Stomach (tissue), 9 donors: ENCODE data around the gene HELZ. TPM values are rescaled to one million over a fixed set of nuclear protein-coding genes. Genes with fewer than 3 reads are reported as not detected.

ENCODE experiments used
- DNase-seq, 2 donors: peaks; one replicate each; pipeline versions ENCODE4 v3.0.0 to v3.0.0-alpha.2; 2013 to 2019
- H3K27ac ChIP-seq, 5 donors: fragments of 200-600 bp in 4 of 5; sonication (generic) in 4 of 5; one replicate each; pipeline ENCODE4 v1.5.1; 2013 to 2019; ENCODE audit warnings: mild to moderate bottlenecking in 1 of 5, moderate library complexity in 1 of 5
- H3K27me3 ChIP-seq, 3 donors: fragments of 200-600 bp; sonication (generic); one replicate each; pipeline ENCODE4 v1.5.1; 2017 to 2019; ENCODE audit warnings: mixed run types in 1 of 3
- H3K36me3 ChIP-seq, 4 donors: fragments of 200-600 bp; sonication (generic); 1 replicate in 3 of 4; 2 replicates in 1 of 4; pipeline ENCODE4 v1.5.1; 2016 to 2019
- H3K4me1 ChIP-seq, 4 donors: fragments of 200-600 bp; sonication (generic); one replicate each; pipeline ENCODE4 v1.5.1; 2016 to 2019
- H3K4me3 ChIP-seq, 4 donors: fragments of 200-600 bp; sonication (generic) in 3 of 4; one replicate each; pipeline ENCODE4 v1.5.1; 2016 to 2019; ENCODE audit warnings: mild to moderate bottlenecking in 1 of 4
- H3K9me3 ChIP-seq, 4 donors: fragments of 200-600 bp; sonication (generic); one replicate each; pipeline ENCODE4 v1.5.1; 2016 to 2019
- CTCF ChIP-seq, 7 experiments: fragments of 450-650 bp in 4 of 7; fragments of 200-600 bp in 3 of 7; sonication (generic) in 3 of 7; IDR thresholded peaks; one replicate each; pipeline ENCODE4 v1.5.1; 2016 to 2019; ENCODE audit warnings: antibody characterized with exemption in 7 of 7, control low read depth in 2 of 7, mild to moderate bottlenecking in 1 of 7
- EP300 ChIP-seq: sonication (generic); formaldehyde crosslinking; IDR thresholded peaks from one replicate; pipeline ENCODE4 v1.6.1; 2017; ENCODE audit warnings: antibody characterized with exemption
- POLR2A ChIP-seq, 4 donors: fragments of 450-650 bp; IDR thresholded peaks; one replicate each; pipeline ENCODE4 v1.6.1; 2016; ENCODE audit warnings: antibody characterized with exemption in 4 of 4, control low read depth in 2 of 4, mild to moderate bottlenecking in 1 of 4, moderate library complexity in 1 of 4
- POLR2AphosphoS5 ChIP-seq, 3 donors: sonication (generic); formaldehyde crosslinking; IDR thresholded peaks; one replicate each; pipeline ENCODE4 v1.6.1; 2016; ENCODE audit warnings: antibody characterized with exemption in 3 of 3
- WGBS, 5 donors: extraction: QIAGEN DNeasy Blood & Tissue Kit in 3 of 5; methylation state at CpG; one replicate each; pipeline versions ENCODE4 v1.1.5 to v1.1.7; 2013 to 2018; 5-methylcytosine and 5-hydroxymethylcytosine counted together
- intact Hi-C: fragments of 100-400 bp; cut with DNase I; formaldehyde crosslinking; loops from one replicate; pipeline ENCODE4 v1.15.1; 2023; ENCODE audit warnings: low total_unique reads
- polyA plus RNA-seq, 3 donors: library from polyadenylated mRNA; stranded (reverse); fragments of 200-250 nt; gene quantifications; one replicate each; pipeline ENCODE4 v1.2.3, GENCODE V29; 2013
- total RNA-seq, 5 donors: library from RNA; depleted of rRNA; stranded (reverse); fragments of >200 nt; gene quantifications; one replicate each; pipeline versions ENCODE4 v1.1.0 to v1.2.3, GENCODE V29; 2014 to 2016
- donor health status: healthy with polysubstance abuse.
- donor health status: Bipolar disorder and iron deficiency.
- donor health status: healthy.

Gene HELZ
- total and polyA plus RNA-seq, 8 donors = 2.1 to 218 (median 40.4) TPM

DNA sequence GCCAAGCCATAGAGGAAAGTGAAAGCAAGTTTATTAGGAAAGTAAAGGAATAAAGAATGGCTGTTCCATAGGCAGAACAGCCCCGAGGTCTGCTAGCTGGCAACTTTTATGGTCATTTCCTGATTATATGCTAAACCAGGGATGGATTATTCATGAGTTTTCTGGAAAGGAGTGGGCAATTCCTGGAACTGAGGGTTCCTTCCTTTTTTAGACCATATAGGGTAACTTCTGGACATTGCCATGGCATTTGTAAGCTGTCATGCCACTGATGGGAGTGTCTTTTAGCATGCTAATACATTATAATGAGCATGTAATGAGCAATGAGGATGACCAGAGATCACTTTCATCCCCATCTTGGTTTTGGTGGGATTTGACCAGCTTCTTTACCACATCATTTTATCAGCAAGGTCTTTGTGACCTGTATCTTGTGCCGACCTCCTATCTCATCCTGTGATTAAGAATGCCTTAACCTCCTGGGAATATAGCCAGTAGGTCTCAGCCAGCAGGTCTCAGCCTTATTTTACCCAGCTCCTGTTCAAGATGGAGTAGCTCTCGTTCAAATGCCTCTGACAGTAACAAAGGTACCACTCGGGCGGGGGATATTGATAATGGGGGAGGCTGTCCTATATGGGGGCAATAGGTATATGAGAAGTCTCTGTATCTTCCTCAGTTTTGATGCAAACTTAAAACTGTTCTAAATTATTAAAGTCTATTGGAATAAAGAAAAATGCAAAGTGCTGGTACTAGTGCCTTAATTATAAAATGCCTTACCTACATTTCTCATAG lies 38.9 kb upstream of the HELZ start:
- H3K4me1 ChIP-seq = peaks cover 0 to 7% (median under 1%) of the 10 kb centered on the region in 4 donors
- 68 to 80% (median 78%) methylated on average over 5 of the region's 5 CpGs for WGBS, 5 donors
- no peak for DNase-seq
- H3K36me3 ChIP-seq = no peaks in the 10 kb centered on the region
- no peak overlapping the region for H3K4me3 ChIP-seq
- no peaks in the 10 kb centered on the region for H3K9me3 ChIP-seq
- no peak for TF ChIP-seq POLR2AphosphoS5 (IDR thresholded peaks at IDR 0.05)
- no peak for TF ChIP-seq POLR2A (IDR thresholded peaks at IDR 0.05)
- TF ChIP-seq EP300 = no peak
- no peak for TF ChIP-seq CTCF (IDR thresholded peaks at IDR 0.05)
- H3K27me3 ChIP-seq = no peaks in the 10 kb centered on the region
- no peak overlapping the region for H3K27ac ChIP-seq
- intact Hi-C loops = no loop called here

- WGBS, 5 donors = 61 to 69% (median 63%) methylated on average over 8 of the region's 8 CpGs
- DNase-seq = no peak
- TF ChIP-seq EP300 (no peak), CTCF (IDR thresholded peaks at IDR 0.05) (no peak), POLR2A (IDR thresholded peaks at IDR 0.05) (no peak), POLR2AphosphoS5 (IDR thresholded peaks at IDR 0.05) (no peak)
- Histone ChIP-seq H3K27ac (no peak overlapping the region), H3K4me1 (no peaks in the 10 kb centered on the region), H3K36me3 (no peaks in the 10 kb centered on the region), H3K27me3 (no peaks in the 10 kb centered on the region), H3K4me3 (no peak overlapping the region), H3K9me3 (no peaks in the 10 kb centered on the region)
- intact Hi-C loops = no loop called here
Measured at GRCh38 chr17:67281743-67282142, 36.7 kb upstream of the HELZ start.

GRCh38 chr17:67281053-67281452 lies 36.1 kb upstream of the HELZ start:
- intact Hi-C loops = no loop called here
- Histone ChIP-seq H3K27me3 (no peaks in the 10 kb centered on the region), H3K9me3 (no peaks in the 10 kb centered on the region), H3K4me3 (no peak overlapping the region), H3K4me1 (no peaks in the 10 kb centered on the region), H3K27ac (no peak overlapping the region), H3K36me3 (no peaks in the 10 kb centered on the region)
- 70 to 76% (median 75%) methylated on average over 3 of the region's 3 CpGs for WGBS, 5 donors
- DNase-seq = no peak
- TF ChIP-seq POLR2A (IDR thresholded peaks at IDR 0.05) = no peak
- TF ChIP-seq CTCF (IDR thresholded peaks at IDR 0.05) = no peak
- no peak for TF ChIP-seq POLR2AphosphoS5 (IDR thresholded peaks at IDR 0.05)
- TF ChIP-seq EP300 = no peak

GRCh38 chr17:67280279-67280678 lies 35.3 kb upstream of the HELZ start:
- intact Hi-C loops = no loop called here
- TF ChIP-seq CTCF (IDR thresholded peaks at IDR 0.05) (no peak), EP300 (no peak), POLR2AphosphoS5 (IDR thresholded peaks at IDR 0.05) (no peak), POLR2A (IDR thresholded peaks at IDR 0.05) (no peak)
- H3K9me3 ChIP-seq = no peaks in the 10 kb centered on the region
- no peaks in the 10 kb centered on the region for H3K36me3 ChIP-seq
- 62 to 77% (median 72%) methylated on average over 6 of the region's 6 CpGs for WGBS, 5 donors
- DNase-seq = no peak
- H3K27ac ChIP-seq = no peak overlapping the region
- H3K4me1 ChIP-seq = no peaks in the 10 kb centered on the region
- no peak overlapping the region for H3K4me3 ChIP-seq
- no peaks in the 10 kb centered on the region for H3K27me3 ChIP-seq
